Urinary bladder (tissue), 4 donors: ENCODE results near the gene PNMT. TPM values are rescaled to one million over a fixed set of nuclear protein-coding genes. Genes with fewer than 3 reads are reported as not detected.

ENCODE experiments used
- DNase-seq: peaks from one replicate; pipeline ENCODE4 v3.0.0-alpha.2; 2015; ENCODE audit errors: extremely low spot score
- H3K27ac ChIP-seq: one replicate; pipeline ENCODE4 v1.5.1; 2013; ENCODE audit warnings: low read depth, mild to moderate bottlenecking, moderate library complexity
- H3K36me3 ChIP-seq: one replicate; pipeline ENCODE4 v1.6.1; 2013; ENCODE audit warnings: mild to moderate bottlenecking, moderate library complexity; ENCODE audit not compliant: insufficient read depth
- H3K4me1 ChIP-seq: one replicate; pipeline ENCODE4 v1.6.1; 2013; ENCODE audit warnings: mild to moderate bottlenecking, moderate library complexity; ENCODE audit not compliant: insufficient read depth
- H3K4me3 ChIP-seq: one replicate; pipeline ENCODE4 v1.5.1; 2013; ENCODE audit warnings: low read depth, low read length
- WGBS: extraction: QIAGEN DNeasy Blood & Tissue Kit; methylation state at CpG from one replicate; pipeline ENCODE4 v1.1.7; 2013; 5-methylcytosine and 5-hydroxymethylcytosine counted together
- polyA plus RNA-seq: library from polyadenylated mRNA; stranded (reverse); fragments of 200-250 nt; gene quantifications from one replicate; pipeline ENCODE4 v1.2.3, GENCODE V29; 2013
- total RNA-seq: library from RNA; depleted of rRNA; stranded (reverse); fragments of >200 nt; gene quantifications from one replicate; pipeline ENCODE4 v1.2.3, GENCODE V29; 2014
- donor health status: healthy with polysubstance abuse.
- donor health status: healthy.

PNMT gene
- total and polyA plus RNA-seq, 2 donors = 9.3 TPM; not detected in 1

DNA sequence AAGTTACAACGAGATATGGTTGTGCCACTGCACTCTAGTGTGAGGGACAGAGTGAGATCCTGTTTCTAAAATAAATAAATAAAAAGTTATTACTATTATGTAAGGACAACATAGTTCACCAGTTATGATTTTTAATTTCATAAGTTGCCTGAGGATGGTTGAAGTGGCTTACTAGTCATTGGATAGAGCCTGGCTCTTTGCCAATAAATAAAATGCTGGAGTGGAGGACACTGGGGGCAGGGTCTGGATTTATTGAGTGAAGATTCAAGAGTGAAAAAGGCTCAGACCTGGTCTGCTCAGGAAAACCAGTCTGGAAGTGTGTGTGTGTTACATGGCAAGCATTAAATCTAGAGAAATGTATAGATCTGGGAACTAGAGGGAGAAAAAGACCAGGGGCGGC is 29.2 kb upstream of the PNMT start:
- no peak for DNase-seq
- no peak overlapping the region for H3K27ac ChIP-seq
- WGBS = 70% methylated on average over 2 of the region's 2 CpGs
- no peak overlapping the region for H3K4me3 ChIP-seq
- no peaks in the 10 kb centered on the region for H3K36me3 ChIP-seq
- no peaks in the 10 kb centered on the region for H3K4me1 ChIP-seq

DNA sequence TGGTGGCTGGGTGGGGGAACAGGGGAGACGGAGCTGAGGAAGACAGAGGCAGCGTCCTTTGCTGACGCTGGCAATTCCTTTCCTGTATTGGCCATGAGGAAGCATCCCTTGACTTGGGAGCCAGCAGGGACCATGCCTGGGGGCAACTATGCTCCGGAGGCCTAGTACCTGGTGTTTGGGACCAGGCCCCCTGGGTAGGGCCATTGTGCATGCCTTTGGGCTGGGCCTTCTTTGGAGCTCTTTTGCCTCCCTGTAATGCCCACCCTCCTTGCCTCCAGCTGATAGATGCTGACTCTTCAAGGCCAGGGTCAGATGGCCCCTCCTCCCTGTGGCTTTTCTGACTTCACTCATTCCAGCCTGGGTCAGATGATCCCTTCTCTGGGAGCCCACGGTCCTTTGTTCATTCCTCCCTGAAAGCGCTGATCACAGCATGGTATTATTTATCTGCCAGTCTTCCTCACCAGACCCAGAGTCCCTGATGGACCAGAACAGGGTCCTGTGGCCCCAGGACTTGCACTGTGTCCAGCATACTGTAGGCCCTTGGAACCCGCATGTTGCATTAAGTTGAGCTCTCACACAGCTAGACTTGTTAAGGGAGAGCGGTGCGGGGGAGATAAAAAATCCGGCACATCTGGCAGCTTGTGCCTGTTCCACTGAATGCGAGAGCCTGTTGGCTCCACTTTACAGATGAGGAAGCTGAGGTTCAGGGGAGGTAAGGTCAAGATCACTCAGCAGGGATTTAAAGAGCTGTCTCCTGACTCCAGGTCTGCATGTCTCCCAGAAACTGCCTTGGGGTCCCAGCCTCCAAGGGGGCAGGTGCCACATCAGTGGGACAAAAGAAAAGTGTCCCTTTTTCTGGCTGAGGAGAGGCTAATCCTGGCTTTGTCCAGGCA is 28.4 kb upstream of the PNMT start:
- Histone ChIP-seq H3K36me3 (no peaks in the 10 kb centered on the region), H3K4me1 (no peaks in the 10 kb centered on the region), H3K27ac (no peak overlapping the region), H3K4me3 (no peak overlapping the region)
- no peak for DNase-seq
- WGBS = 84% methylated on average over 11 of the region's 11 CpGs

DNA sequence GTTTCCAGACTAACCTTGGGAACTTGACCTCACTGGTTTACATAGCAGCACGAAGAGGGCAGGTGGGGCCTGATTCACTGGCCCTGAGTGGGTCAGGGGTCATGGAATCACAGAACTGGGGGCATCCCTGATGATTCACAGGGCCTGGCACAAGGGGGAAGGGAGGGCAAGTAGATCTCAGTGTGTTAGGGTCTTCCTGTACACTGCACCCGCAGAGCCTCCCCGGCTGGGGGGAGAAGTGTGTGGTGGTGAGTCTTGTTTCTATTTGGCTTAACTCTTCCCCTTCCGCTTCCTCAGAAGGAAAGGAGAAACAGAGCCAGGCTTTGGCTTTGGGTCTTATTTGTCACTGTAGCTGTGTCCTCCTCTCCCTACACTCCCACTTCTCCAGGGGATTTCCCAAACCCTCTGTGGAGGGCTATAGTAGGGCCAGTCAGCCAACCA is 27.6 kb upstream of the PNMT start:
- H3K27ac ChIP-seq = no peak overlapping the region
- H3K4me1 ChIP-seq = no peaks in the 10 kb centered on the region
- H3K4me3 ChIP-seq = no peak overlapping the region
- H3K36me3 ChIP-seq = no peaks in the 10 kb centered on the region
- DNase-seq = no peak
- WGBS = 41% methylated on average over 4 of the region's 4 CpGs

DNA sequence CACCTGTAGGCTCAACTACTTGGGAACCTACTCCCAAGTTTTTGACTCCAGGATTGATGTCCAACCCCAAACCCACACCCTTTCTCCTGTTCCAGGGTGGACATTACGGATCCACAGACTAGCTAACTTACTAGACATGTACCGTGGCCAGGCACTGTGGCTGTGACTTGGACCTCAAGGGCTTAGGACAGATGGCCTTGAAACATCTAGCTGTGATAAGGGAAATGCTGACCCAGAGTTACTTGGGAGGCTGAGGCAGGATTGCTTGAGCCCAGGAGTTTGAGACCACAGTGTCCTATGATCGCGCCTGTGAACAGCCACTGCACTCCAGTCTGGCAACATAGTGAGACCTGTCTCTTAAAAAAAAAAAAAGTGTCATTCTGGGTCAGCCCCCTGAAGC is 27.2 kb upstream of the PNMT start:
- Histone ChIP-seq H3K4me1 (no peaks in the 10 kb centered on the region), H3K36me3 (no peaks in the 10 kb centered on the region), H3K4me3 (no peak overlapping the region), H3K27ac (no peak overlapping the region)
- 96% methylated on average over 4 of the region's 4 CpGs for WGBS
- no peak for DNase-seq

DNA sequence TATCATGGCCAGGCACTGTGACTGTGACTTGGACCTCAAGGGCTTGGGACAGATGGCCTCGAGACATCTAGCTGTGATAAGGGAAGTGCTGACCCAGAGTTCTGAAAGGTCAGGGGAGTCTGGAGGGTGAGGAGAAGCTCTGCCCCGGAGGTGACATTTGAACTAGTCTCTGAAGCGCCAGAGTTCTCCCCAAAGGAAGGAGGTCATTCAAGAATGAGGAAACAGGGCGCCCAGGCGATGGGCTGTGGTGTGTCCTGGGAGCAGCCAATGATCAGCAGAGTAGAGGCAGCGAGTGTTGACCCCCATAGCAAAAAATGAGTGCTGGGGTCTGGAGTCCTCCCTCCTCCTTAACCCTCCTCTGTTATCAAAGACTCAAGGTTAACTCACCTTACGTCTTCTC is 26.4 kb upstream of the PNMT start:
- 75% methylated on average over 7 of the region's 7 CpGs for WGBS
- no peak overlapping the region for H3K27ac ChIP-seq
- no peak overlapping the region for H3K4me3 ChIP-seq
- H3K4me1 ChIP-seq = no peaks in the 10 kb centered on the region
- DNase-seq = no peak
- no peaks in the 10 kb centered on the region for H3K36me3 ChIP-seq

DNA sequence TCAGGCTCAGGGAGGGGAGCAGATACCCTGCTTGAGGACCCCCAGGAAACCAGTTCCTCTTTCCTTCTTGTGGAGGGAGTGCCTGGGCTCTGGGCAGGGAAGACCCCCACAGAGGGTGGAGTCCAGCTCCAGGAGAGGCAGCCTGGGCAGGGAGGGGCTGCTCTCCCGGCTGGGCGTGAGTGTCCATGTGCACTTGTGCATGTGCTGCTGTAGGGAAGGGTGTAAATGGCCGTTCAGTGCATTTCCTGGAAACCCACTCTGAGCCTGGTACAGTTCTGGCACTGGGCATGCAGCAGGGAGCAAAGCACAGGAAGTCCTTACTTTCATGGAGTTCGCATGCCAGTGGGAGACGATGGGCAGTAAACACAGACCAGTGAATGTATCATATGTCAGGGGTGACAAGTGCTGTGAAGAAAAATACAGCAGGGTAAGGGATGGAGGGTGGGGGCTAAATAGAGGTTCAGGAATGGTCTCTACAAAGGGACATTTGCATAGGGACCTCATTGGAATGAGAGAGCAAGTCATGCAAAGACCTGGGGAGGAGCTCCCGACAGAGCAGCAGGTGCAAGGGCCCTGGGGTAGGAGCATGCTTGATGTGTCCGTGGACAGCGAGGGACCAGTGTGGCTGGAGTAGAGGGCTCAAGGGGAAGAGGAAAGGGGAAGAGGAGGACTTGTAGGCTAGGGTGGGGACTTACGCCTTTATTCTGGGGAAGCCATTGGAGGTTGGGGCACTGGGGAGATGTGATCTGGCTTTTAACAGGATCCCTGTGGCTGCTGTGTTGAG is 25.8 kb upstream of the PNMT start:
- DNase-seq = no peak
- no peaks in the 10 kb centered on the region for H3K36me3 ChIP-seq
- H3K27ac ChIP-seq = no peak overlapping the region
- no peak overlapping the region for H3K4me3 ChIP-seq
- 82% methylated on average over 9 of the region's 9 CpGs for WGBS
- H3K4me1 ChIP-seq = no peaks in the 10 kb centered on the region

DNA sequence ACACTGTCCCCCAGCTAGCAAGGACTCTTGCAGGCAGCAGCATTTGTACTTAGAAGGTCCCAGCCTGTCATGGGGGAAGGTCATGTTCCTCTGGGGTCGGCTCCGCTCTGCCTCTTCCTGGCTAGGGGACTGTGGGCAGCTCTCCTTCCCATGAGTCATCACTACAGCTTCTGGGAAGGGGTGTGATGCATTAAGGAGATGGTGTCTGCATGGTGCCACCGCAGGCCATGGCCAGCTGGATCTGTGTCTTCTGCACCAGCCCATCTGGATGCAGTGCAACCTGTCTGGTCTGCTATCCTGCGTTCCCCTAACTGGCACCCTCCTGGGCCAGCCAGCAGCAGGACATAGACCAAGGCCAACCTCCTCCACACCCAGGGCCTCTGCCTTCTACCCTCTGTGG is 25.0 kb upstream of the PNMT start:
- DNase-seq = no peak
- Histone ChIP-seq H3K4me1 (no peaks in the 10 kb centered on the region), H3K4me3 (no peak overlapping the region), H3K27ac (no peak overlapping the region), H3K36me3 (no peaks in the 10 kb centered on the region)
- 78% methylated on average over 4 of the region's 4 CpGs for WGBS

DNA sequence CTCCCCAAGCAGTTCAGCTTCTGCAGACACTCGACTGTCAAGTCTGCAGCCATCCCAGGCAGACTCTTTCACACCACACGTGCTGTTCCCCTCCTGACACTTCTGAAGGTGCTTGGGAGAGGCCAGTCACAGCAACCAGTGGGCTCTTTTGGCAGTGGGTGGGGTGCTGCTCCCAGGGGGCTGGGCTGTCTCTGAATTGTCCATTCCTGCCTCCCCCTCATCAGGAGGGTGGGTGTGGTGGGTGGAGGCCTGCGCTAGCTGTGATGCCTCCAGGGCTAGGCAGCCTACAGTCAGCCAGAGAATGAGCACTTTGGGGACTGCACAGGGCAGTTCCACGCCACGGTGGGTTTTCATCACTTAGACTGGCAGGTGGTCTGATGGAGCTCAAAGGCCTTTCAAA is 21.0 kb upstream of the PNMT start:
- no peaks in the 10 kb centered on the region for H3K36me3 ChIP-seq
- H3K27ac ChIP-seq = no peak overlapping the region
- no peaks in the 10 kb centered on the region for H3K4me1 ChIP-seq
- 75% methylated on average over 5 of the region's 5 CpGs for WGBS
- no peak for DNase-seq
- H3K4me3 ChIP-seq = no peak overlapping the region

DNA sequence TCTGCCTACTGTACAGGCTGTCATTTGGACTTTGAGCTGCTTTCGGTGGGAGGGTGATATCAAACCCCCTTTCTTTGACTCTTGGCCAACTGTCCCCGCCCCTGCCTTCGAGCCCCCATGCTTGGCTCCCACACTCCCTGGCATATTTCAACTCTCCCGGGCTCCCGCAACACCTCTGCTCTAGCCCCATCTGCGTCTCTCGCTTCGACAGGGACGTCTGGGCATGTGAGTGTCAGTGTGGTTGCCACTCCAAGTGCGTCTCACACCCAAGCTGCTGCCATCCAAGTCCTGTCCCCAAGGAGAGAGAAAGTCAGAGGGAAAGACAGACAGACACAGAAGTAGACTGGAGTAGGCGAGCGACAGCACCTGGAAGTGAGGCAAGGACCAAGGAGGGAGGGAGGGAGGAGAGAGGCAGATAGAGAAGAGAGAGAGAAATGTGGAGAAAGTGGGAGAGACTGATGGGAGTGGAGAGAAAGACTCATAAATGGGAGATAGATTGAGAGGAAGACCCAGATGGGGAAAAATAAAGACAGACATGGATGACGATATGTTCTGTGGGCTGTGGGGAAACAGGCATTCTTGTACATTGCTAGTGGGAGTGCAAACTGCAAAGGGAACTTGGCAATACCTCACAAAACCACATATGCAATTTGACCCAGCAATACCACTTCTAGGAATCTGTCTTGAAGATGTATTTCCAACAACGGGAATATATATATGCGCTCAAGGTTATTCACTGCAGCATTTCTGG is 19.5 kb upstream of the PNMT start:
- DNase-seq = no peak
- 86% methylated on average over 15 of the region's 15 CpGs for WGBS

DNA sequence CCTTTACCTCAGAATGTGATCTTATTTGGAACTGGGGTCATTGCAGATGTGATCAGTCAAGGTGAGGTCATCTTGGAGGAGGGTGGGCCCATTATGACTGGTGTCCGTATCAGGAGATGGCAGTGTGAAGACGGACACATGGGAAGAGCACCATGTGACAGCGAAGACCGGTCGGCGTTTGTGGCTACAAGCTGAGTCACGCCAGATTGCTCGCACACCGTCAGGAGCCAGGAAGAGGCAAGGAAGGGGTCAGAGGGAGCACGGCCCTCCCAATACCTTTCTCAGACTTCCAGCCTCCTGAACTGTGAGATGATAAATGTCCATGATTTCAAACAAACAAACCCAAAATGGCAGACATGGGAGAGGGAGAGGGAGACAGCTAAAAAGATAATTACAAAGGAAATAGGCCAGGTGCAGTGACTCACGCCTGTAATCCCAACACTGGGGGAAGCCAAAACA is 18.1 kb upstream of the PNMT start:
- H3K27ac ChIP-seq = no peak overlapping the region
- H3K4me3 ChIP-seq = no peak overlapping the region
- H3K36me3 ChIP-seq = no peaks in the 10 kb centered on the region
- no peaks in the 10 kb centered on the region for H3K4me1 ChIP-seq
- DNase-seq = no peak
- WGBS = 86% methylated on average over 11 of the region's 11 CpGs

More for the DNA sequence above, 19.5 kb upstream of the PNMT start:
- no peak overlapping the region for H3K27ac ChIP-seq
- H3K36me3 ChIP-seq = no peaks in the 10 kb centered on the region
- H3K4me3 ChIP-seq = no peak overlapping the region
- H3K4me1 ChIP-seq = no peaks in the 10 kb centered on the region

DNA sequence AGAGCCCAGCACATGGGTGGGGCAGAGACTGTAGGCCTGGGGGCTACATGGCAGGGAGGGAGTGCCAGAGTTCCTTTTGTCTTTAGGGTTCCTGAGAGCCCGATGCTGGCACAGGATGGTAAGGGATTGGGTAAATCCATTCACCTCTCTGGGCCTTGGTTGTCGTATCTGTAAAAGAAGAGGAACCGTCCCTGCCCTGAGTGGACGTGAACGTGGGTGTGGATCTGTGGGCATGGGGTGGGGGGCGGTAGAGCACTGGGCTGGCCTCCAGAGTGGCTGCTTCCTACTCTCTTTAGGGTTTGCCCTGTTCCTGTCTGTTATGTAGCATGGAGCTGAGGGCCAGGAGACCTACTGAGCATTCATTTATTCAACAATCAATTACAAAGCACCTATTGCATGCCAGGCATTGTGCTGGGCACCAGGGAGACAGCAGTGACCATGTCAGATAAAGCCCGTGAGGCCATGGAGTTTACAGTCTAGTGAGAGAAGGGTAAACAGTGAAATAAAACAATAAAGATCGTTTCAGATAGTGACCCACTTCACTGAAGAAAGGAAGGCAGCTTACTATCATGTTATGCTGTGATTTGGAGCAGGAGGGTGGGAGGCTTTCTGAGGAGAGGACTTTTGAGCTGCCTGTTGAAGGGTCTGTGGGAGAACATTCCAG is 16.2 kb upstream of the PNMT start:
- Histone ChIP-seq H3K4me3 (no peak overlapping the region), H3K4me1 (no peaks in the 10 kb centered on the region), H3K36me3 (no peaks in the 10 kb centered on the region), H3K27ac (no peak overlapping the region)
- no peak for DNase-seq
- WGBS = 54% methylated on average over 8 of the region's 8 CpGs

DNA sequence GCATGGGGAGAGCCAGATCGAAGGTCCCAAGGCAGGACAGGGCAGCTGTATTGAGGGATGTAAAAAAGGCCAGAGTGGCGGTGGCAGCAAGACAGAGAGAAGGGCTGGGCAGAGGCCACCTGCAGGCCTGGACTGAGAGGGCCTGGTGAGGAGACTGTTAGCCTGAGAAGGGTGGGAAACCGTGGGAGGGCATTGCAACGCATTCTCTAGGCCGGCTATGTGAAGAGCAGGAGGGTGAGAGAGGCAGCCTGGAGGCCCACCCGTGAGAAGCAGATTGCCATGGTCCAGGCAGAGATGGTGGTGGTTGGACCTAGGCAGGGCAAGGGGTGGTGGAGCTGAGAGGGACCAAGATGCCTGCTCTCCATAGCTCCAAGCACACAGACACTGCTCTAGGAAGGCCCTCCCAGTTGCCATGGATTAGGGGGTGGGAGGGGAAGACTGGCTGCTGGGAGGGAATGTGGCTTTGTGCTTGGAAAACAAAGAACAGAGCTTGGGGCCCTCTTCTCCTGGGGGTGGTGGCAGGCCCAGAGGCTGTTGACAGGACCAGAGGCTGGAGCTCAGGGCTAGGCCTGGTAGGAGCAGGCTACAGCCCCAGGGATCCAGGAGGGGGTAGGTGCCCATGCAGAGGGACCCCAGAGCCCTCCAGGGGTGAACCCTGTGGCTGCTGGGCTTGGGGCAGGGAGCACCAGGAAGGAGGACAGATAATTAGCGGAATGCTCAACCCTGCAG is 15.5 kb upstream of the PNMT start:
- no peak overlapping the region for H3K4me3 ChIP-seq
- H3K36me3 ChIP-seq = no peaks in the 10 kb centered on the region
- DNase-seq = no peak
- 52% methylated on average over 7 of the region's 7 CpGs for WGBS
- H3K4me1 ChIP-seq = no peaks in the 10 kb centered on the region
- no peak overlapping the region for H3K27ac ChIP-seq

DNA sequence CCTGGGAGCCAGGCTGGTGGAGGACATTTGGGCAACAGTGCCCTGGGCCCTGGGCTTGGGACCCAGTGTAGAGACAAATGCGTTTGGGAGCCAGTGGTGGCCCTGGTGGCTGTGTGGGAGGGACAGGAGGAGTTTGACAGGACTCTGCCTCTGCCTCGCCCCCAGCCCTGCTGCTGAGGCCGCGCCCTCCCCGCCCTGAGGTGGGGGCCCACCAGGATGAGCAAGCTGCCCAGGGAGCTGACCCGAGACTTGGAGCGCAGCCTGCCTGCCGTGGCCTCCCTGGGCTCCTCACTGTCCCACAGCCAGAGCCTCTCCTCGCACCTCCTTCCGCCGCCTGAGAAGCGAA is 15.0 kb upstream of the PNMT start:
- Histone ChIP-seq H3K4me1 (no peaks in the 10 kb centered on the region), H3K27ac (no peak overlapping the region), H3K4me3 (no peak overlapping the region), H3K36me3 (no peaks in the 10 kb centered on the region)
- 80% methylated on average over 12 of the region's 12 CpGs for WGBS
- no peak for DNase-seq
